Fibroblast of lung (primary cell): ENCODE measurements around the gene H6PD. TPM values are rescaled to one million over a fixed set of nuclear protein-coding genes. Genes with fewer than 3 reads are reported as not detected.
A peak's percentile ranks its signal among the peaks of the same experiment; 100 is the strongest.

ENCODE experiments used
- DNase-seq, 2 donors: peaks; one replicate each; pipeline versions ENCODE4 v3.0.0 to v3.0.0-alpha.2; 2010; ENCODE audit warnings: low read depth in 2 of 2
- H2AFZ ChIP-seq: 2 replicates; pipeline ENCODE4 v1.5.1; 2012; ENCODE audit warnings: low read length, control low read depth, inconsistent platforms
- H3K27ac ChIP-seq: 2 replicates; pipeline ENCODE4 v1.5.1; 2011; ENCODE audit warnings: low read length, control low read depth; ENCODE audit not compliant: insufficient read depth
- H3K27me3 ChIP-seq: 2 replicates; pipeline ENCODE4 v1.5.1; 2011; ENCODE audit warnings: mild to moderate bottlenecking, low read length; ENCODE audit not compliant: control insufficient read depth, insufficient read depth
- H3K36me3 ChIP-seq: 2 replicates; pipeline ENCODE4 v1.5.1; 2011; ENCODE audit warnings: low read length; ENCODE audit not compliant: control insufficient read depth, insufficient read depth
- H3K4me1 ChIP-seq: 2 replicates; pipeline ENCODE4 v1.5.1; 2011; ENCODE audit warnings: low read length; ENCODE audit not compliant: control insufficient read depth, insufficient read depth; ENCODE audit errors: extremely low read depth
- H3K4me2 ChIP-seq: 2 replicates; pipeline ENCODE4 v1.5.1; 2011; ENCODE audit warnings: low read length, control low read depth; ENCODE audit not compliant: insufficient read depth; ENCODE audit errors: extremely low read depth
- H3K4me3 ChIP-seq, 4 experiments: fragments of 200-600 bp in 1 of 4; sonication (generic) in 1 of 4; replicated peaks in 1 of 4; 2 replicates each; pipeline ENCODE4 v1.5.1; 2011 to 2016; ENCODE audit warnings: low read length in 4 of 4, low read depth in 3 of 4, mild to moderate bottlenecking in 3 of 4, control low read depth in 2 of 4, inconsistent platforms in 1 of 4, mixed read lengths in 1 of 4; ENCODE audit not compliant: insufficient read depth in 1 of 4; ENCODE audit errors: control extremely low read depth in 1 of 4
- H3K79me2 ChIP-seq: 2 replicates; pipeline ENCODE4 v1.5.1; 2012; ENCODE audit warnings: mild to moderate bottlenecking, low read length, inconsistent platforms; ENCODE audit not compliant: control insufficient read depth, insufficient read depth
- H3K9ac ChIP-seq: 2 replicates; pipeline ENCODE4 v1.5.1; 2011; ENCODE audit warnings: mild to moderate bottlenecking, low read length, control low read depth; ENCODE audit not compliant: insufficient read depth
- H3K9me3 ChIP-seq: 2 replicates; pipeline ENCODE4 v1.5.1; 2012; ENCODE audit warnings: low read depth, low read length; ENCODE audit not compliant: control insufficient read depth, insufficient read depth
- H4K20me1 ChIP-seq: 2 replicates; pipeline ENCODE4 v1.5.1; 2011; ENCODE audit warnings: low read length; ENCODE audit not compliant: control insufficient read depth, insufficient read depth; ENCODE audit errors: extremely low read depth
- CTCF ChIP-seq, 2 donors: IDR thresholded peaks in 1 of 2; conservative IDR thresholded peaks in 1 of 2; 1 replicate in 1 of 2; 2 replicates in 1 of 2; pipeline ENCODE4 v1.5.1; 2011 to 2012; ENCODE audit warnings: low read length in 2 of 2, control low read depth in 1 of 2, inconsistent platforms in 1 of 2, low read depth in 1 of 2, mild to moderate bottlenecking in 1 of 2
- EZH2 ChIP-seq: IDR thresholded peaks from 2 replicates; pipeline ENCODE4 v1.5.1; 2012; ENCODE audit warnings: low read length, control low read depth, mild to moderate bottlenecking; ENCODE audit errors: missing control alignments
- polyA plus RNA-seq, 2 donors: library from polyadenylated mRNA; depleted of rRNA in 1 of 2; stranded (reverse) in 1 of 2; unstranded in 1 of 2; fragments of >200 nt; gene quantifications; 2 replicates each; pipeline ENCODE4 v1.2.1, GENCODE V29; 2011 to 2012; ENCODE audit warnings: missing spikeins in 1 of 2
- total RNA-seq: library from RNA; depleted of rRNA; stranded (reverse); fragments of >200 nt; gene quantifications from 2 replicates; pipeline ENCODE4 v1.2.1, GENCODE V29; 2014

H6PD gene
- total and polyA plus RNA-seq, 2 donors (not counting 1 experiment from before 2014, with no cell fraction given): 15.2 to 23.5 TPM

DNA sequence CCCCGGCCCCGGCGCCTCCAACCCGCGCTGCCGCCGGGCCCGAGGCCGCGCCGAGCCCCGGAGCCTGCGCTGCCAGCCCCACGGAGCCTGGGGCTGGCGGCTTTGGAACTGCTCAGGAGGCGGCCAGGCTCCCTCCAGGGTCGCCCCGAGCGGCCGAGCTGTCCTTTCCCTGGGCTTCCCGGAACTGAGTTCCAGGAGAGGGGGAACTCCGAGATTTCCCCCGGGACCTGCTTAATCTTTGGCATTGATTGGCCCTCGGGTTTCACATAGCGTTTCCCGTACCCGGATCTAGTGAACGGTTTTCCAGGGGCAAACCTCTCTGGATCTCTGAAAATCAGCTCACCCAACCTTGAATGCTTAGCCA is 504 bp downstream of the H6PD start:
- peak overlapping the region; percentile 94 for H3K9ac ChIP-seq
- H3K79me2 ChIP-seq: peaks cover 2% of the 10 kb centered on the region
- peak overlapping the region; percentile 40 for H2AFZ ChIP-seq
- H3K9me3 ChIP-seq: no peaks in the 10 kb centered on the region
- no peaks in the 10 kb centered on the region for H3K36me3 ChIP-seq
- peak; percentile 42 to 56 for DNase-seq
- H3K27ac ChIP-seq: peak overlapping the region; percentile 91
- peaks cover 5% of the 10 kb centered on the region for H3K4me1 ChIP-seq
- no peaks in the 10 kb centered on the region for H4K20me1 ChIP-seq
- no peaks in the 10 kb centered on the region for H3K27me3 ChIP-seq
- H3K4me2 ChIP-seq: peak overlapping the region; percentile 86
- peak overlapping the region; percentile 67 to 79 (median 73) for H3K4me3 ChIP-seq
- TF ChIP-seq EZH2 (no peak), CTCF (conservative IDR thresholded peaks at IDR 0.05 in 1 of 2, IDR thresholded peaks at IDR 0.05 in 1 of 2; ENCODE audit: low read depth in 1 of 2, low read length in 2 of 2) (no peak)

- no peaks in the 10 kb centered on the region for H3K27me3 ChIP-seq
- peaks cover 2% of the 10 kb centered on the region for H3K79me2 ChIP-seq
- H3K27ac ChIP-seq: peak overlapping the region; percentile 91
- H3K4me3 ChIP-seq: peak overlapping the region; percentile 67 to 79 (median 73)
- H3K36me3 ChIP-seq: no peaks in the 10 kb centered on the region
- peak overlapping the region; percentile 86 for H3K4me2 ChIP-seq
- no peaks in the 10 kb centered on the region for H3K9me3 ChIP-seq
- peak overlapping the region; percentile 94 for H3K9ac ChIP-seq
- peaks cover 5% of the 10 kb centered on the region for H3K4me1 ChIP-seq
- TF ChIP-seq EZH2: no peak
- no peak for TF ChIP-seq CTCF (conservative IDR thresholded peaks at IDR 0.05 in 1 of 2, IDR thresholded peaks at IDR 0.05 in 1 of 2; ENCODE audit: low read depth in 1 of 2, low read length in 2 of 2)
- DNase-seq: no peak
- no peaks in the 10 kb centered on the region for H4K20me1 ChIP-seq
- no peak overlapping the region for H2AFZ ChIP-seq
These were observed 986 bp downstream of the H6PD start for GRCh38 chr1:9235560-9235959.

DNA sequence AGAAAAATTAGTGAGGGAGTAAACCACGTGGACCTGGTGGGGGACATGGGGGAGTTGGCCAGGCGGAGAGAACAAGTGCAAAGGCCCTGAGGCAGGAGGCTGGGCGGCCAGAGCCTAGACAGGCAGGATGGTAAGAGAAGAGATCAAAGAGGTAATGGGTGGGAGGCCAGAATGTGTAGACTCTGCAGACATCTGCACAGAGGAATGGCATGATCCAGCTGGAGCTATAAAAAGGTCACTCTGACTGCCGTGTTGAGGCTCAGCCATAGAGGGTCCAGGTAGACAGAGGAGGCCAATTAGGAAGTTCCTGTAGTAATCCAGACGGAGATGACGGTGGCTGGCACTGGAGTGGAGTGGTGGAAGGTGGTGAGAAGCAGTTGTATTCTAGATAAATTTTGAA is 3.6 kb downstream of the H6PD start:
- peaks cover 1% of the 10 kb centered on the region for H3K36me3 ChIP-seq
- no peaks in the 10 kb centered on the region for H3K9me3 ChIP-seq
- no peak overlapping the region for H2AFZ ChIP-seq
- H3K4me3 ChIP-seq: no peak overlapping the region
- no peak for DNase-seq
- H3K4me1 ChIP-seq: peaks cover 5% of the 10 kb centered on the region
- H3K79me2 ChIP-seq: peaks cover 2% of the 10 kb centered on the region
- H4K20me1 ChIP-seq: no peaks in the 10 kb centered on the region
- H3K4me2 ChIP-seq: no peak overlapping the region
- no peaks in the 10 kb centered on the region for H3K27me3 ChIP-seq
- TF ChIP-seq CTCF (conservative IDR thresholded peaks at IDR 0.05 in 1 of 2, IDR thresholded peaks at IDR 0.05 in 1 of 2; ENCODE audit: low read depth in 1 of 2, low read length in 2 of 2) (no peak), EZH2 (no peak)
- H3K9ac ChIP-seq: no peak overlapping the region
- H3K27ac ChIP-seq: no peak overlapping the region
